Panc1 (cell line): ENCODE measurements around the gene SEMA3G. TPM values are rescaled to one million over a fixed set of nuclear protein-coding genes. Genes with fewer than 3 reads are reported as not detected.

ENCODE experiments used
- ATAC-seq: fragments of 200-7000 bp; cut with Tn5 transposase; 2 replicates; pipeline ENCODE4 v1.9.1; 2020; ENCODE audit warnings: mild to moderate bottlenecking, moderate library complexity
- BruUV-seq: library from RNA; stranded (reverse); fragments of 400-500 nt; replicated peaks from 2 replicates; lab custom pipeline; 2021; lab: Mats Ljungman, UMichigan
- CTCF ChIA-PET: fragments of 300-600 bp; sonication (Branson Sonifier 250); formaldehyde crosslinking; loops from one replicate; lab custom pipeline; 2022; ENCODE audit warnings: antibody characterized with exemption; lab: Charles Lee
- POLR2A ChIA-PET: fragments of 300-600 bp; sonication (Branson Sonifier 250); formaldehyde crosslinking; loops from one replicate; lab custom pipeline; 2022; ENCODE audit warnings: antibody characterized with exemption; lab: Charles Lee
- DNase-seq: peaks from one replicate; pipeline ENCODE4 v3.0.0-alpha.2; 2010; ENCODE audit warnings: low read depth, low spot score
- H3K27ac ChIP-seq: 2 replicates; pipeline ENCODE4 v1.5.1; 2011; ENCODE audit warnings: mild to moderate bottlenecking, low read length, inconsistent platforms
- H3K27me3 ChIP-seq: fragments of 200-500 bp; sonication (Bioruptor generic); 2 replicates; pipeline ENCODE4 v1.6.0; 2014; ENCODE audit warnings: low read length, inconsistent platforms; ENCODE audit not compliant: control insufficient read depth, insufficient read depth
- H3K36me3 ChIP-seq: fragments of 200-500 bp; sonication (Bioruptor generic); 2 replicates; pipeline ENCODE4 v1.5.1; 2014; ENCODE audit warnings: inconsistent platforms, mild to moderate bottlenecking, low read length, moderate library complexity; ENCODE audit not compliant: control insufficient read depth, insufficient read depth
- H3K4me1 ChIP-seq: 2 replicates; pipeline ENCODE4 v1.5.1; 2011; ENCODE audit warnings: inconsistent platforms, mild to moderate bottlenecking, low read length, moderate library complexity; ENCODE audit not compliant: control insufficient read depth, insufficient read depth
- H3K4me3 ChIP-seq, 2 experiments: 2 replicates each; pipeline ENCODE4 v1.5.1; 2011 to 2012; ENCODE audit warnings: low read depth in 2 of 2, low read length in 2 of 2, mild to moderate bottlenecking in 2 of 2, inconsistent platforms in 1 of 2, moderate library complexity in 1 of 2
- H3K9me3 ChIP-seq: fragments of 200-500 bp; sonication (Bioruptor generic); 2 replicates; pipeline ENCODE4 v1.5.1; 2014; ENCODE audit warnings: low read depth, mild to moderate bottlenecking, inconsistent platforms, low read length, moderate library complexity; ENCODE audit not compliant: control insufficient read depth, insufficient read depth
- POLR2AphosphoS5 ChIP-seq: IDR thresholded peaks from 2 replicates; pipeline ENCODE4 v1.6.1; 2012; ENCODE audit warnings: mild to moderate bottlenecking, low read depth, low read length, moderate library complexity
- SIN3A ChIP-seq: IDR thresholded peaks from 2 replicates; pipeline ENCODE4 v1.6.1; 2012; ENCODE audit warnings: low read depth, mild to moderate bottlenecking, low read length, moderate library complexity, borderline replicate concordance; ENCODE audit not compliant: insufficient read depth
- TCF7L2 ChIP-seq: IDR thresholded peaks from 2 replicates; pipeline ENCODE4 v1.6.1; 2011; ENCODE audit warnings: mild to moderate bottlenecking, low read depth, low read length, inconsistent platforms
- in situ Hi-C: cut with HindIII; loops from 2 replicates; pipeline ENCODE4 v1.10.0; 2016; ENCODE audit warnings: low sequenced_read_pairs, low pct_unique_long_range_greater_than_20kb
- intact Hi-C: fragments of 100-400 bp; cut with micrococcal nuclease; formaldehyde crosslinking; loops from one replicate; pipeline ENCODE4 v1.10.0; 2022; ENCODE audit not compliant: unreplicated experiment
- total RNA-seq: library from RNA; stranded (reverse); gene quantifications from one replicate; pipeline ENCODE4 v1.2.1, GENCODE V29; 2021; ENCODE audit not compliant: unreplicated experiment
- TF ChIP-seq, protein P1 (sequence below): fragments of 450-650 bp; IDR thresholded peaks from 2 replicates; pipeline ENCODE4 v1.5.1; 2017; ENCODE audit warnings: mild to moderate bottlenecking
- TF ChIP-seq, protein P2 (sequence below), 2 experiments: IDR thresholded peaks; 2 replicates each; pipeline ENCODE4 v1.6.1; 2011 to 2012; ENCODE audit warnings: low read depth in 2 of 2, control low read depth in 1 of 2, low read length in 1 of 2, mild to moderate bottlenecking in 1 of 2, moderate library complexity in 1 of 2; ENCODE audit not compliant: insufficient read depth in 1 of 2

The SEMA3G gene
- total RNA-seq, 1 experiment from 2014 or later, result 1.6 TPM

DNA sequence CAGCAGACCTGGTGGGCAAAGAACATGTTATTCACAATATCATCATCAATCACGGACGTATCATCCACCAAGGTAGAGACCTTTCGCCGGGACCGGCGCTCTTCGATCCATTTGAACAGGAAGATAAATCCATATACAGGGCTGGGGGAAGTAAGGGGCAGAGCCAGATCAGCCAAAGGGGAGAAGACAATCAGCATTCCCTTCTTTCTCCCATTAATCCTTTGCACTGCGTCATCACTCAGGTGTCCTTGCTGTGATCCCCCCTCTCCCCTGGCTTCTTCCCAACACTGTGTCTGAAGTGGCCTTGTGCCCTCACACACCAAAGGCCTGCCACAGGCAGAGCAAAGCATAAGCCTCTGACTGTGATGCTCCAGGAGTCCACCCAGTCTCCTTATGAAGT is 36.4 kb downstream of the SEMA3G start:
- H3K9me3 ChIP-seq, result no peaks in the 10 kb centered on the region
- TF ChIP-seq, protein P1, sequence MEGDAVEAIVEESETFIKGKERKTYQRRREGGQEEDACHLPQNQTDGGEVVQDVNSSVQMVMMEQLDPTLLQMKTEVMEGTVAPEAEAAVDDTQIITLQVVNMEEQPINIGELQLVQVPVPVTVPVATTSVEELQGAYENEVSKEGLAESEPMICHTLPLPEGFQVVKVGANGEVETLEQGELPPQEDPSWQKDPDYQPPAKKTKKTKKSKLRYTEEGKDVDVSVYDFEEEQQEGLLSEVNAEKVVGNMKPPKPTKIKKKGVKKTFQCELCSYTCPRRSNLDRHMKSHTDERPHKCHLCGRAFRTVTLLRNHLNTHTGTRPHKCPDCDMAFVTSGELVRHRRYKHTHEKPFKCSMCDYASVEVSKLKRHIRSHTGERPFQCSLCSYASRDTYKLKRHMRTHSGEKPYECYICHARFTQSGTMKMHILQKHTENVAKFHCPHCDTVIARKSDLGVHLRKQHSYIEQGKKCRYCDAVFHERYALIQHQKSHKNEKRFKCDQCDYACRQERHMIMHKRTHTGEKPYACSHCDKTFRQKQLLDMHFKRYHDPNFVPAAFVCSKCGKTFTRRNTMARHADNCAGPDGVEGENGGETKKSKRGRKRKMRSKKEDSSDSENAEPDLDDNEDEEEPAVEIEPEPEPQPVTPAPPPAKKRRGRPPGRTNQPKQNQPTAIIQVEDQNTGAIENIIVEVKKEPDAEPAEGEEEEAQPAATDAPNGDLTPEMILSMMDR, result no peak
- TF ChIP-seq SIN3A, result no peak
- TF ChIP-seq, protein P2, sequence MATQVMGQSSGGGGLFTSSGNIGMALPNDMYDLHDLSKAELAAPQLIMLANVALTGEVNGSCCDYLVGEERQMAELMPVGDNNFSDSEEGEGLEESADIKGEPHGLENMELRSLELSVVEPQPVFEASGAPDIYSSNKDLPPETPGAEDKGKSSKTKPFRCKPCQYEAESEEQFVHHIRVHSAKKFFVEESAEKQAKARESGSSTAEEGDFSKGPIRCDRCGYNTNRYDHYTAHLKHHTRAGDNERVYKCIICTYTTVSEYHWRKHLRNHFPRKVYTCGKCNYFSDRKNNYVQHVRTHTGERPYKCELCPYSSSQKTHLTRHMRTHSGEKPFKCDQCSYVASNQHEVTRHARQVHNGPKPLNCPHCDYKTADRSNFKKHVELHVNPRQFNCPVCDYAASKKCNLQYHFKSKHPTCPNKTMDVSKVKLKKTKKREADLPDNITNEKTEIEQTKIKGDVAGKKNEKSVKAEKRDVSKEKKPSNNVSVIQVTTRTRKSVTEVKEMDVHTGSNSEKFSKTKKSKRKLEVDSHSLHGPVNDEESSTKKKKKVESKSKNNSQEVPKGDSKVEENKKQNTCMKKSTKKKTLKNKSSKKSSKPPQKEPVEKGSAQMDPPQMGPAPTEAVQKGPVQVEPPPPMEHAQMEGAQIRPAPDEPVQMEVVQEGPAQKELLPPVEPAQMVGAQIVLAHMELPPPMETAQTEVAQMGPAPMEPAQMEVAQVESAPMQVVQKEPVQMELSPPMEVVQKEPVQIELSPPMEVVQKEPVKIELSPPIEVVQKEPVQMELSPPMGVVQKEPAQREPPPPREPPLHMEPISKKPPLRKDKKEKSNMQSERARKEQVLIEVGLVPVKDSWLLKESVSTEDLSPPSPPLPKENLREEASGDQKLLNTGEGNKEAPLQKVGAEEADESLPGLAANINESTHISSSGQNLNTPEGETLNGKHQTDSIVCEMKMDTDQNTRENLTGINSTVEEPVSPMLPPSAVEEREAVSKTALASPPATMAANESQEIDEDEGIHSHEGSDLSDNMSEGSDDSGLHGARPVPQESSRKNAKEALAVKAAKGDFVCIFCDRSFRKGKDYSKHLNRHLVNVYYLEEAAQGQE (IDR thresholded peaks at IDR 0.05; ENCODE audit: insufficient read depth in 1 of 2, low read depth in 2 of 2, low read length in 1 of 2), result no peak
- no peak for TF ChIP-seq TCF7L2
- TF ChIP-seq POLR2AphosphoS5, result no peak
- ATAC-seq, result no peak
- ChIA-PET POLR2A (no interaction called here), CTCF (interaction anchor here (0.6 kb wide), 1 partner anchor 11 kb away, joined by 5 read pairs; no protein-coding TSS in a partner anchor)
- H3K27me3 ChIP-seq, result no peaks in the 10 kb centered on the region
- DNase-seq, result no peak
- intact Hi-C loops, result no loop called here
- BruUV-seq, result no TSS peak
- H3K27ac ChIP-seq, result no peak overlapping the region
- peak overlapping the region; percentile 88 to 96 for H3K4me3 ChIP-seq
- in situ Hi-C loops, result no loop called here
- H3K4me1 ChIP-seq, result peaks cover 3% of the 10 kb centered on the region; the same call in 1 of the 2 replicates
- peaks cover 14% of the 10 kb centered on the region for H3K36me3 ChIP-seq

DNA sequence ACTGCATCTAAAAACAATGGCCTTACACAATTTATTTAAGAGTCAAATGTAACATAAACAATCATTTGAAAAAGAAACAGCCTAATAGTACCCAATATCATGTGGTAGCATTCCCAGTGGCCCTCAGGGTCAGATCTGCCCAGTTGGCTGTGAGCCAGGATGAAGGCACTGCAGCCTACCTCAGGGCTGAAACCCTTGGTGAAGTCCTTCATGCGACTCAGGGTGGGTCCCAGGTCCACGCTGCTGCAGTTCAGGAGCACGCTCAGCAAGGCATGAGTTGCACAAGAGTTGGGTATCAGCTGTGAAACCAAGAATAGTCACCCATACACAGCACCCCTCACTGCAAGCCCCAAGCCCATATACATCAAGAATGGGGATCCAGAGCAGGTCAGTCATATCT is 37.1 kb downstream of the SEMA3G start:
- Histone ChIP-seq H3K27ac (no peak overlapping the region), H3K36me3 (peaks cover 14% of the 10 kb centered on the region), H3K9me3 (no peaks in the 10 kb centered on the region), H3K4me3 (no peak overlapping the region), H3K27me3 (no peaks in the 10 kb centered on the region), H3K4me1 (peaks cover 3% of the 10 kb centered on the region; the same call in 1 of the 2 replicates)
- BruUV-seq, result no TSS peak
- intact Hi-C loops, result no loop called here
- TF ChIP-seq TCF7L2, result no peak
- TF ChIP-seq SIN3A, result no peak
- TF ChIP-seq, protein P1, result no peak
- TF ChIP-seq, protein P2 (IDR thresholded peaks at IDR 0.05; ENCODE audit: insufficient read depth in 1 of 2, low read depth in 2 of 2, low read length in 1 of 2), result no peak
- no peak for TF ChIP-seq POLR2AphosphoS5
- in situ Hi-C loops, result no loop called here
- ATAC-seq, result no peak
- ChIA-PET CTCF (interaction anchor here (0.6 kb wide), 1 partner anchor 11 kb away, joined by 5 read pairs; no protein-coding TSS in a partner anchor), POLR2A (no interaction called here)
- no peak for DNase-seq
